GM12878 (cell line): ENCODE results near the gene ACP4. TPM values are rescaled to one million over a fixed set of nuclear protein-coding genes. Genes with fewer than 3 reads are reported as not detected.

ENCODE experiments used
- ATAC-seq: fragments of 200-7000 bp; cut with Tn5 transposase; 3 replicates; pipeline ENCODE4 v1.9.1; 2020; ENCODE audit warnings: mild to moderate bottlenecking, moderate library complexity
- BruUV-seq: library from RNA; stranded (reverse); fragments of 400-500 nt; replicated peaks from 2 replicates; lab custom pipeline; 2021; lab: Mats Ljungman, UMichigan
- CTCF ChIA-PET: fragments of 300-600 bp; sonication (Branson Sonifier 250); formaldehyde crosslinking; extraction: SDS; loops from one replicate; lab custom pipeline; 2021; ENCODE audit warnings: inconsistent platforms; lab: Yijun Ruan, JAX
- POLR2A ChIA-PET: fragments of 350-600 bp; formaldehyde crosslinking; extraction: SDS; loops from one replicate; lab custom pipeline; 2021; ENCODE audit warnings: inconsistent platforms; lab: Charles Lee
- RAD21 ChIA-PET: fragments of 300-600 bp; sonication (Branson Sonifier 250); formaldehyde crosslinking; loops from one replicate; lab custom pipeline; 2023; ENCODE audit warnings: antibody characterized with exemption; ENCODE audit not compliant: unreplicated experiment; lab: Charles Lee
- SMC1A ChIA-PET: fragments of 300-600 bp; sonication (Branson Sonifier 250); formaldehyde crosslinking; loops from one replicate; lab custom pipeline; 2023; ENCODE audit not compliant: unreplicated experiment, uncharacterized antibody; lab: Charles Lee
- DNase-seq: peaks from one replicate; pipeline ENCODE4 v3.0.0-alpha.2; 2011; ENCODE audit warnings: low read depth, low spot score
- FAIRE-seq: peaks from 3 replicates; lab custom pipeline; 2011; peaks lifted over from hg19 to GRCh38; lab: Jason Lieb, UNC
- H2AFZ ChIP-seq: 2 replicates; pipeline ENCODE4 v1.6.0; 2011; ENCODE audit warnings: low read depth, low read length, control low read depth; ENCODE audit not compliant: control insufficient read depth
- H3K27ac ChIP-seq: 2 replicates; pipeline ENCODE4 v1.5.1; 2011; ENCODE audit warnings: control low read depth; ENCODE audit not compliant: control insufficient read depth, insufficient read depth
- H3K27me3 ChIP-seq, 2 experiments: replicated peaks in 1 of 2; 2 replicates each; pipeline versions ENCODE4 v1.6.0 to v1.6.1; 2011; ENCODE audit warnings: low read length in 1 of 2; ENCODE audit not compliant: control insufficient read depth in 2 of 2, insufficient read depth in 2 of 2
- H3K36me3 ChIP-seq, 2 experiments: 2 replicates each; pipeline ENCODE4 v1.5.1; 2011; ENCODE audit warnings: low read length in 1 of 2; ENCODE audit not compliant: control insufficient read depth in 2 of 2, insufficient read depth in 2 of 2
- H3K4me1 ChIP-seq: 2 replicates; pipeline ENCODE4 v1.6.1; 2011; ENCODE audit warnings: mild to moderate bottlenecking, low read length, moderate library complexity, mixed read lengths; ENCODE audit not compliant: control insufficient read depth, insufficient read depth
- H3K4me2 ChIP-seq: 2 replicates; pipeline ENCODE4 v1.6.0; 2011; ENCODE audit warnings: control low read depth; ENCODE audit not compliant: control insufficient read depth, insufficient read depth
- H3K4me3 ChIP-seq: fragments of 200-600 bp; sonication (generic); 2 replicates; pipeline ENCODE4 v1.5.1; 2016
- H3K79me2 ChIP-seq: 2 replicates; pipeline ENCODE4 v1.6.0; 2011; ENCODE audit warnings: low read length; ENCODE audit not compliant: control insufficient read depth, insufficient read depth
- H3K9ac ChIP-seq: 2 replicates; pipeline ENCODE4 v1.8.0; 2011; ENCODE audit warnings: low read length, control low read depth, mixed read lengths; ENCODE audit not compliant: control insufficient read depth, insufficient read depth
- H3K9me3 ChIP-seq: replicated peaks from 3 replicates; pipeline ENCODE4 v1.5.1; 2011; ENCODE audit warnings: mild to moderate bottlenecking, low read length; ENCODE audit not compliant: control insufficient read depth, insufficient read depth
- H4K20me1 ChIP-seq: 2 replicates; pipeline ENCODE4 v1.6.0; 2011; ENCODE audit not compliant: control insufficient read depth, insufficient read depth
- ELK1 ChIP-seq: IDR thresholded peaks from 2 replicates; pipeline ENCODE4 v1.6.1; 2012; ENCODE audit warnings: low read depth, low read length, improper control_type of control experiment
- FOXK2 ChIP-seq: fragments of 450-650 bp; IDR thresholded peaks from 2 replicates; pipeline ENCODE4 v1.6.1; 2017; ENCODE audit warnings: mild to moderate bottlenecking, moderate library complexity
- NKRF ChIP-seq: fragments of 450-650 bp; conservative IDR thresholded peaks from 2 replicates; pipeline ENCODE4 v1.6.1; 2017; ENCODE audit warnings: mild to moderate bottlenecking, moderate library complexity
- PAX5 ChIP-seq: IDR thresholded peaks from 2 replicates; pipeline ENCODE4 v1.6.1; 2011; ENCODE audit warnings: low read depth, low read length, borderline replicate concordance
- TCF3 ChIP-seq: IDR thresholded peaks from 2 replicates; pipeline ENCODE4 v1.6.1; 2012; ENCODE audit warnings: low read depth, mild to moderate bottlenecking, low read length, borderline replicate concordance; ENCODE audit not compliant: insufficient read depth
- YY1 ChIP-seq: IDR thresholded peaks from 2 replicates; pipeline ENCODE4 v1.6.1; 2011; ENCODE audit warnings: low read depth, mild to moderate bottlenecking, low read length
- WGBS: methylation state at CpG from one replicate; pipeline ENCODE4 v1.1.6; 2016; ENCODE audit warnings: low lambda C conversion rate; ENCODE audit not compliant: insufficient replicate concordance, insufficient coverage; ENCODE audit errors: missing lambda C conversion rate; 5-methylcytosine and 5-hydroxymethylcytosine counted together
- in situ Hi-C: fragments of 300-500 bp; cut with MboI; formaldehyde crosslinking; loops from 9 replicates; pipeline ENCODE4 v1.14.3; 2018; ENCODE audit warnings: mixed read lengths
- intact Hi-C: fragments of 100-400 bp; cut with micrococcal nuclease; formaldehyde crosslinking; loops from one replicate; pipeline ENCODE4 v1.14.2; 2022; ENCODE audit not compliant: unreplicated experiment
- polyA plus RNA-seq, 11 experiments: library from polyadenylated mRNA; depleted of rRNA in 4 of 11; unstranded in 6 of 11; stranded (reverse) in 5 of 11; fragments of >200 nt; fragmentation: Nextera tagmentation in 4 of 11; fragmentation: Illumina TruSeq in 1 of 11; extraction: Ambion mirVana in 4 of 11; extraction: Trizol in 1 of 11; gene quantifications; 1 replicate in 1 of 11; 2 replicates in 10 of 11; pipeline versions ENCODE4 v1.2.1 to v1.2.3, GENCODE V29; 2011 to 2016; ENCODE audit warnings: inconsistent platforms in 2 of 11, missing spikeins in 2 of 11, low read depth in 1 of 11
- total RNA-seq, 4 experiments: library from RNA; depleted of rRNA in 3 of 4; stranded (reverse); fragments of >200 nt in 3 of 4; fragmentation: Illumina TruSeq in 1 of 4; extraction: Trizol in 1 of 4; gene quantifications; 2 replicates each; pipeline versions ENCODE4 v1.2.1 to v1.2.3, GENCODE V29; 2013 to 2021

Gene ACP4
- total and polyA plus RNA-seq, 10 of the 15 experiments (the other 5 are each of a cell fraction or from before 2014, with no cell fraction given): not detected

- no peak for TF ChIP-seq PAX5
- no peak for TF ChIP-seq FOXK2
- no peak for TF ChIP-seq ELK1
- TF ChIP-seq TCF3: no peak
- TF ChIP-seq YY1: no peak
- no peak for TF ChIP-seq NKRF
- TF ChIP-seq, all 136 proteins: peak for 0
- in situ Hi-C loops (no loop called here), intact Hi-C loops (no loop called here)
- Histone ChIP-seq H3K9ac (no peak overlapping the region), H3K36me3 (no peaks in the 10 kb centered on the region), H3K79me2 (no peaks in the 10 kb centered on the region), H3K4me3 (no peak overlapping the region), H2AFZ (no peak overlapping the region), H3K4me1 (no peaks in the 10 kb centered on the region; the same call in 1 of the 2 replicates), H3K9me3 (no peaks in the 10 kb centered on the region; the same call in 2 of the 3 replicates), H3K27ac (no peak overlapping the region), H3K27me3 (no peaks in the 10 kb centered on the region), H4K20me1 (no peaks in the 10 kb centered on the region), H3K4me2 (no peak overlapping the region)
- RAD21 ChIA-PET: no interaction called here
- no TSS peak for BruUV-seq
- ATAC-seq (no peak), FAIRE-seq (no peak), DNase-seq (no peak)
- CTCF ChIA-PET: no interaction called here
- POLR2A ChIA-PET: no interaction called here
- WGBS: 70% methylated on average over 6 of the region's 6 CpGs
- SMC1A ChIA-PET: no interaction called here
Observed at GRCh38 chr19:50842130-50842529, 51.9 kb downstream of the ACP4 start.
